Right atrium auricular region (tissue), 2 donors: Measurements from ENCODE around the gene ADD1. TPM values are rescaled to one million over a fixed set of nuclear protein-coding genes. Genes with fewer than 3 reads are reported as not detected.
A peak's percentile ranks its signal among the peaks of the same experiment; 100 is the strongest.

Source experiments
- DNase-seq: peaks from one replicate; pipeline ENCODE4 v3.0.0-alpha.2; 2019; ENCODE audit warnings: low spot score
- H3K27ac ChIP-seq, 2 donors: fragments of 200-600 bp; sonication (generic); 1 replicate in 1 of 2; 2 replicates in 1 of 2; pipeline ENCODE4 v1.5.1; 2016 to 2019
- H3K27me3 ChIP-seq, 2 donors: fragments of 200-600 bp; sonication (generic); one replicate each; pipeline versions ENCODE4 v1.5.1 to v1.6.0; 2017 to 2019
- H3K36me3 ChIP-seq: fragments of 200-600 bp; sonication (generic); one replicate; pipeline ENCODE4 v1.5.1; 2016
- H3K4me1 ChIP-seq, 2 donors: fragments of 200-600 bp; sonication (generic); one replicate each; pipeline versions ENCODE4 v1.5.1 to v1.6.0; 2017 to 2019
- H3K4me3 ChIP-seq, 2 donors: fragments of 200-600 bp; sonication (generic); 1 replicate in 1 of 2; 2 replicates in 1 of 2; pipeline ENCODE4 v1.5.1; 2017 to 2019; ENCODE audit warnings: mild to moderate bottlenecking in 1 of 2, moderate library complexity in 1 of 2
- H3K9me3 ChIP-seq, 2 donors: fragments of 200-600 bp; sonication (generic); one replicate each; pipeline ENCODE4 v1.5.1; 2019
- CTCF ChIP-seq, 2 donors: fragments of 200-600 bp; sonication (generic); IDR thresholded peaks; one replicate each; pipeline ENCODE4 v1.5.1; 2019; ENCODE audit warnings: antibody characterized with exemption in 2 of 2
- total RNA-seq, 2 donors: library from RNA; depleted of rRNA; stranded (reverse); fragments of >200 nt; gene quantifications; one replicate each; pipeline ENCODE4 v1.1.0, GENCODE V29; 2016

The ADD1 gene
- total RNA-seq, 2 donors from 2014 or later = 171 to 196 TPM

- Histone ChIP-seq H3K4me3 (peak overlapping the region in 1 of 2 donors; percentile 34), H3K27ac (peak overlapping the region in 1 of 2 donors; percentile 73), H3K4me1 (peaks cover 0 to 95% of the 10 kb centered on the region in 2 donors), H3K9me3 (no peaks in the 10 kb centered on the region), H3K36me3 (no peaks in the 10 kb centered on the region), H3K27me3 (no peaks in the 10 kb centered on the region)
- TF ChIP-seq CTCF (IDR thresholded peaks at IDR 0.05) = no peak
- no peak for DNase-seq
These were observed 26.0 kb downstream of the ADD1 start for GRCh38 chr4:2869659-2870058.

GRCh38 chr4:2870082-2870481 lies 26.4 kb downstream of the ADD1 start:
- peak overlapping the region in 1 of 2 donors; percentile 34 for H3K4me3 ChIP-seq

GRCh38 chr4:2871466-2871865 lies 27.8 kb downstream of the ADD1 start:
- Histone ChIP-seq H3K36me3 (peaks cover 9% of the 10 kb centered on the region), H3K4me3 (no peak overlapping the region), H3K9me3 (no peaks in the 10 kb centered on the region), H3K4me1 (peaks cover 0 to 89% of the 10 kb centered on the region in 2 donors), H3K27me3 (no peaks in the 10 kb centered on the region), H3K27ac (no peak overlapping the region)
- no peak for DNase-seq
- no peak for TF ChIP-seq CTCF (IDR thresholded peaks at IDR 0.05)

More at GRCh38 chr4:2870082-2870481, 26.4 kb downstream of the ADD1 start:
- no peak for DNase-seq
- no peaks in the 10 kb centered on the region for H3K9me3 ChIP-seq
- peak overlapping the region in 1 of 2 donors; percentile 73 for H3K27ac ChIP-seq
- no peaks in the 10 kb centered on the region for H3K27me3 ChIP-seq
- peaks cover 0 to 95% of the 10 kb centered on the region in 2 donors for H3K4me1 ChIP-seq
- no peaks in the 10 kb centered on the region for H3K36me3 ChIP-seq
- TF ChIP-seq CTCF (IDR thresholded peaks at IDR 0.05) = no peak

DNA sequence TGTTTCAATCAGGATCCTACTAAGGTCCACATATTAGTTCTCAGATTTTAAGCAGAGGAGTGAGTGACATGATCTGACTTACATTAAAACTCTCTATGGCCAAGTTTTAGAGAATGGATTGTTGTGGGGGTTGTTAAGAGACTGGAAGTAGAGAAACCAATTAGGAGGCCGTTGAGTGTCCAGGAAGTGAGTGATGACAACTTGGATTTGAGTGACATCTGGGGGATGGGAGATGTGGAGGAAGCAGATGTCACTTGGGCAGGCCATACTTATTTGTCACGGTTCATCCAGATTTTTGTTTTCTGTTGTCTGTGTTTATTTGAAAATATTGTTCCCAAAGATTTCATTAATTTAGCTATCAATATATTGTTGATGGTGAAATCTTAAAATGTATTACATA lies 28.3 kb downstream of the ADD1 start:
- no peak for DNase-seq
- Histone ChIP-seq H3K27me3 (no peaks in the 10 kb centered on the region), H3K27ac (no peak overlapping the region), H3K36me3 (peaks cover 14% of the 10 kb centered on the region), H3K4me1 (peaks cover 0 to 85% of the 10 kb centered on the region in 2 donors), H3K9me3 (no peaks in the 10 kb centered on the region), H3K4me3 (no peak overlapping the region)
- TF ChIP-seq CTCF (IDR thresholded peaks at IDR 0.05) = no peak

DNA sequence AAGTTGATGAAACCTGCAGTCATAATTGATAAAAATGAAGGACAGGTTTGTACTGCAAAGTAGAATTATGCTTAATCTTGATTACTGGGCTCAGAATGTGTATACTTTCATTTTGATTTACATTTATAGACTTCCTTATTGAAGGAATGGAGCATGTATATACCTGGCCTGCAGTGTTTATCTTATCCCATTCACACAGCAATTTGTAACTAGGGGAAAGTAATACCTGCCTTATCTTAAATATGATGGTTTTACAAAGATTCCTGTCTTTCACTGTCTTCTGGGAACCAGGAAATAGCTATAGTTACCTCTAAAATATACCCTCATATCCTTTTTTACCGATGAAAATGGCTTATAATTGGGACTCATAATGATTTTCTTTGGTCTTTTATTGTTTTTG lies 29.7 kb downstream of the ADD1 start:
- H3K27ac ChIP-seq = no peak overlapping the region

More for the DNA sequence above, 29.7 kb downstream of the ADD1 start:
- H3K4me1 ChIP-seq = peaks cover 0 to 79% of the 10 kb centered on the region in 2 donors
- H3K36me3 ChIP-seq = peaks cover 18% of the 10 kb centered on the region
- no peak for DNase-seq
- no peaks in the 10 kb centered on the region for H3K9me3 ChIP-seq
- TF ChIP-seq CTCF (IDR thresholded peaks at IDR 0.05) = no peak
- H3K4me3 ChIP-seq = no peak overlapping the region
- no peaks in the 10 kb centered on the region for H3K27me3 ChIP-seq
